PC-9 (cell line): Measurements from ENCODE around the gene CPNE9. TPM values are rescaled to one million over a fixed set of nuclear protein-coding genes. Genes with fewer than 3 reads are reported as not detected.

Source experiments
- BruUV-seq: library from RNA; stranded (reverse); fragments of 400-500 nt; replicated peaks from 2 replicates; lab custom pipeline; 2021; lab: Mats Ljungman, UMichigan
- CTCF ChIA-PET: fragments of 300-600 bp; sonication (Branson Sonifier 250); formaldehyde crosslinking; loops from one replicate; lab custom pipeline; 2022; ENCODE audit warnings: antibody characterized with exemption; lab: Charles Lee
- POLR2A ChIA-PET: fragments of 300-600 bp; sonication (Branson Sonifier 250); formaldehyde crosslinking; loops from one replicate; lab custom pipeline; 2022; ENCODE audit warnings: antibody characterized with exemption; ENCODE audit not compliant: unreplicated experiment; lab: Charles Lee
- DNase-seq, 2 experiments: peaks; one replicate each; pipeline versions ENCODE4 v3.0.0 to v3.0.0-alpha.2; 2015 to 2022; ENCODE audit warnings: mixed read lengths in 1 of 2
- H2AFZ ChIP-seq: fragments of 200-600 bp; sonication (generic); 2 replicates; pipeline ENCODE4 v1.8.1; 2017; ENCODE audit warnings: antibody characterized with exemption
- H3F3A ChIP-seq: fragments of 200-600 bp; sonication (generic); 2 replicates; pipeline ENCODE4 v1.8.1; 2017; ENCODE audit warnings: antibody characterized with exemption, mild to moderate bottlenecking, low read depth; ENCODE audit not compliant: insufficient read depth
- H3K27ac ChIP-seq: fragments of 200-600 bp; sonication (generic); 2 replicates; pipeline ENCODE4 v1.6.1; 2016; ENCODE audit warnings: mixed run types
- H3K27me3 ChIP-seq: fragments of 200-600 bp; sonication (generic); 2 replicates; pipeline ENCODE4 v1.6.1; 2016; ENCODE audit warnings: low read depth, mixed run types; ENCODE audit not compliant: insufficient read depth
- H3K36me3 ChIP-seq: fragments of 200-600 bp; sonication (generic); 2 replicates; pipeline ENCODE4 v1.6.1; 2016; ENCODE audit warnings: low read depth, mixed run types
- H3K4me1 ChIP-seq: fragments of 200-600 bp; sonication (generic); replicated peaks from 2 replicates; pipeline ENCODE4 v1.6.1; 2016; ENCODE audit warnings: mixed run types; ENCODE audit not compliant: insufficient read depth
- H3K4me2 ChIP-seq: fragments of 200-600 bp; sonication (generic); 2 replicates; pipeline ENCODE4 v1.6.1; 2017; ENCODE audit warnings: mixed run types
- H3K4me3 ChIP-seq: fragments of 200-600 bp; sonication (generic); 2 replicates; pipeline ENCODE4 v1.6.1; 2016; ENCODE audit warnings: mixed run types
- H3K79me2 ChIP-seq: fragments of 200-600 bp; sonication (generic); 2 replicates; pipeline ENCODE4 v1.6.1; 2017; ENCODE audit warnings: low read depth, mixed run types
- H3K9me2 ChIP-seq: fragments of 200-600 bp; sonication (generic); 2 replicates; pipeline ENCODE4 v1.8.1; 2017; ENCODE audit warnings: mild to moderate bottlenecking; ENCODE audit not compliant: insufficient read depth
- H3K9me3 ChIP-seq: fragments of 200-600 bp; sonication (generic); 2 replicates; pipeline ENCODE4 v1.8.1; 2016; ENCODE audit warnings: low read depth; ENCODE audit not compliant: insufficient read depth
- H4K20me1 ChIP-seq: fragments of 200-600 bp; sonication (generic); 2 replicates; pipeline ENCODE4 v1.8.1; 2017; ENCODE audit not compliant: insufficient read depth
- CTCF ChIP-seq: fragments of 200-600 bp; sonication (generic); conservative IDR thresholded peaks from 2 replicates; pipeline ENCODE4 v1.6.1; 2017; ENCODE audit warnings: mixed run types, antibody characterized with exemption, mild to moderate bottlenecking, moderate library complexity
- EZH2 ChIP-seq: fragments of 200-600 bp; sonication (generic); IDR thresholded peaks from 2 replicates; pipeline ENCODE4 v1.8.0; 2017; ENCODE audit warnings: antibody characterized with exemption, low read depth
- intact Hi-C: fragments of 100-400 bp; cut with micrococcal nuclease; formaldehyde crosslinking; loops from one replicate; pipeline ENCODE4 v1.10.0; 2022; ENCODE audit not compliant: unreplicated experiment
- total RNA-seq: library from RNA; stranded (reverse); gene quantifications from 2 replicates; pipeline ENCODE4 v1.2.3, GENCODE V29; 2021

The CPNE9 gene
- total RNA-seq, 1 experiment from 2014 or later = not detected

DNA sequence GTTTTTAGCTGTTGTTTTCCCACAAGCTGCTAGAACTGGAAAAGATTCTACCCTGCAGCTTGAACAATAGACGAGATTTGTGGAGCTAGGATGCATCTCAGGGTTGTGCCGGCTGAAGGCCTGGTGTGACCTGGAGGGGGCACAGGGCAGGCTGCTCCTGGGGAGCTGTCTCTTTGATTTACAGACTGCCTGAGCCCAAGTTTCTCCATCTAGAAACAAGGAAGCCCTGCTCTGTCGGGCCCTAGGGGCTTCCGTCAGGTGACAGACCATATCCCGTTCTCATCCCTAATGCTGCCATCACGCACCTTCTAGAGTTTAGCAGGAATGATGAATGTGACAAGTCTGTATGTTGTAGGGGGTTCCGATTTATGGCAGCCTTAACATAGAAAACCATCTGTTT is 7.9 kb upstream of the CPNE9 start:
- Histone ChIP-seq H3K4me3 (no peak overlapping the region), H3K27ac (no peak overlapping the region), H3K36me3 (peaks cover 8% of the 10 kb centered on the region; the same call in 1 of the 2 replicates), H2AFZ (no peak overlapping the region), H3K9me2 (no peaks in the 10 kb centered on the region), H3K27me3 (no peaks in the 10 kb centered on the region), H4K20me1 (no peaks in the 10 kb centered on the region), H3K79me2 (no peaks in the 10 kb centered on the region), H3K9me3 (no peaks in the 10 kb centered on the region), H3F3A (no peaks in the 10 kb centered on the region), H3K4me1 (no peaks in the 10 kb centered on the region), H3K4me2 (no peak overlapping the region)
- BruUV-seq = no TSS peak
- TF ChIP-seq CTCF (no peak), EZH2 (no peak)
- intact Hi-C loops = no loop called here
- ChIA-PET POLR2A (no interaction called here), CTCF (no interaction called here)
- no peak for DNase-seq

- intact Hi-C loops = no loop called here
Measured at GRCh38 chr3:9696480-9697220, 7.0 kb upstream of the CPNE9 start.

GRCh38 chr3:9697892-9698291 is 5.7 kb upstream of the CPNE9 start:
- no TSS peak for BruUV-seq
- Histone ChIP-seq H3K4me3 (no peak overlapping the region), H3K27me3 (no peaks in the 10 kb centered on the region), H3K4me2 (no peak overlapping the region), H2AFZ (no peak overlapping the region), H4K20me1 (no peaks in the 10 kb centered on the region), H3F3A (no peaks in the 10 kb centered on the region), H3K9me3 (no peaks in the 10 kb centered on the region), H3K36me3 (peaks cover 8% of the 10 kb centered on the region; the same call in 1 of the 2 replicates), H3K27ac (no peak overlapping the region), H3K79me2 (no peaks in the 10 kb centered on the region), H3K4me1 (no peaks in the 10 kb centered on the region), H3K9me2 (no peaks in the 10 kb centered on the region)
- no peak for DNase-seq
- ChIA-PET POLR2A (no interaction called here), CTCF (no interaction called here)
- TF ChIP-seq CTCF = no peak
- no peak for TF ChIP-seq EZH2
- intact Hi-C loops = no loop called here

More at GRCh38 chr3:9696480-9697220, 7.0 kb upstream of the CPNE9 start:
- Histone ChIP-seq H3K27ac (no peak overlapping the region), H4K20me1 (no peaks in the 10 kb centered on the region), H3K79me2 (no peaks in the 10 kb centered on the region), H2AFZ (no peak overlapping the region), H3K4me2 (no peak overlapping the region), H3K36me3 (peaks cover 8% of the 10 kb centered on the region; the same call in 1 of the 2 replicates), H3K4me1 (no peaks in the 10 kb centered on the region), H3F3A (no peaks in the 10 kb centered on the region), H3K9me2 (no peaks in the 10 kb centered on the region), H3K27me3 (no peaks in the 10 kb centered on the region), H3K4me3 (no peak overlapping the region), H3K9me3 (no peaks in the 10 kb centered on the region)
- BruUV-seq = no TSS peak
- POLR2A ChIA-PET = no interaction called here
- no peak for TF ChIP-seq EZH2
- TF ChIP-seq CTCF = no peak
- CTCF ChIA-PET = no interaction called here
- DNase-seq = no peak
